IPS-11a (cell line): ENCODE data around the gene COL16A1.
A peak's percentile ranks its signal among the peaks of the same experiment; 100 is the strongest.

Experiments used
- H3K4me3 ChIP-seq: one replicate; pipeline ENCODE4 v1.5.1; 2013; ENCODE audit warnings: low read depth, low read length, control low read depth

COL16A1 gene

DNA sequence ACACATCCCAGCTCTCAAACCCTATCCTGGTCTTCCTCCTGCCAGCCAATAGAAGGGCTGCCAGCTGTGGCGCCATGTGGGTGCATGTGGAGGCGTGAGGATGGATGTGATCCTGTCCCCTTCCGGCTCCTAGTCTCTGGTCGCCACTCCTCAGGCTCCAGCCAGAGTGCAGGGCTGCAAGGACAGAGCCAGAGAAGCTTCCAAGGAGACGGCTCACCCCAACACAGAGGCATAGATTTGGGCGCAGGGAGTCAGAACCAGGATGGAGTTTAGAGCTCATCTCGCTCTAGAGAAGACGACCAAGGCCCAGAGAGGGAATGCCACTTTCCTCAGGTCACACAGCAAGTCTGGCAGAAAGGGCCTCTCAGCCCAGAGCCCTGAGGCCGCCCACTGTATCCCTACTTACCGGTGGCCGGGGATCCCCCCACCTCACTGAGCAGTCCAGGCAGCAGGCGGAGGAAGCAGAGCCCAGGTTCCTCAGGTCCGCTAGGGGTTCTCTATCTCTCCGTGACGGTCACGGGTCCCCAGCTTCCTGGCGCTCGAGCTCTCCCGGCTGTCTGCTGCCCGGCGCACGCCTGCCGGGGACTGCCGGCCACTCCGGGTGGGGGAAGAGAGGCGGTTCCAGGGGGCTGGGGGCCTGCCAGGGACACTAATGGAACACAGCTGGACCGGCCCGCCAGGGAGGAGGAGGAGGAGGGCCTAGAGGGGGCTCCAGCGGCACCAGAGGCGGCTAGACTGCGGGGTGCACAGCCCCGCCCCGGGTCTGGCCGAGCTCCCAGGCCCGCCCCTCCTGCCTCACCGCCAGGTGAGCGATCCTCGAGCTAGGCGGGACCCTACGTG, at the start of gene COL16A1:
Gene COL16A1, minus strand, starts transcription at position 587 of the 840 bp plus-strand sequence. CDS start 1,824 bp downstream, outside the sequence.
- H3K4me3 ChIP-seq, result peak within 1 kb of the TSS; percentile 35

DNA sequence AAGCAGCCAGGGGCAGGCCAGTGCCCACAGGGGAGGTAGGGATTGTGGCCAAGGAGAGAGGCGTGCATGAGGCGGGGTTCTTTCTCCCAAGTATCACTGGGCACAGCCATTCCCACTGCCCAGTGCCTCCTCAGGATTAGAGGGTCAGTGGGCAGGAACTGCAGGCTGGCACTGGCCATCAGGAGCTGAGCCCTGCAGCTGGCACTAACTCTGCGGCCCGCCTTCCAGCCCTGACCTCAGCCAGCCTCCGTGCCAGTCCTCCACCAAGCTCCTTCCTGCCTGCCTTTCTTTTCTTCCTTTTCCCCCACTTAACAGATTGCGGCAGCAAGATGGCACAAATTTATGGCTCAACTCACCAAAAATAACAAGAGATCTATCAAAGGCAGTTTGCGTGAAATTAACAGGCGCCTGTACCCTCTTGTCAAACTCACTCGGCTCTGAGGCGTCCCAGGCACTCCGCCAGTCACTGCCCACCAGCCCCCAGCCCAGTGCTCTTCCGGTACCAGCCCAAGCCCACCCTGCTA, 49.2 kb upstream of the COL16A1 start:
- no peak overlapping the region for H3K4me3 ChIP-seq

DNA sequence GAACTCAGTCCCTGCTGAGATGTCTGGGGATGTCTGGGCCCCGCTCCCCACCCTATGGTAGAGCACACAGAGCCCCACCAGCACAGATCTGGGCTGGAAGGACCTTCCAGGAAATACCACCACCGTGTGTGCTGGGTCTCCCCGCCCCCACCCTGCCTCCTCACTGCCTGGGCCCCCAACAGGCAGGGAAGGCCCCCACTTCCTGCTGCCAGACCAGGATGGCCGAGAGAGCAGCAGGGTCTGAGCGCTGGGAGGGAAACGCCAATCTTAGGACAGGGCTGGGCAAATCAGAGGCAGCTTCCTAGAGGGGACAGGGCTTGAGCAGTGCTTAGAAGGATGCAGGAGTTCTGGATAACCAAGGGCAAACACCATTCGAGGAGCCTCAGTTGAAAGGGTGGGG, 48.4 kb upstream of the COL16A1 start:
- H3K4me3 ChIP-seq, result no peak overlapping the region

DNA sequence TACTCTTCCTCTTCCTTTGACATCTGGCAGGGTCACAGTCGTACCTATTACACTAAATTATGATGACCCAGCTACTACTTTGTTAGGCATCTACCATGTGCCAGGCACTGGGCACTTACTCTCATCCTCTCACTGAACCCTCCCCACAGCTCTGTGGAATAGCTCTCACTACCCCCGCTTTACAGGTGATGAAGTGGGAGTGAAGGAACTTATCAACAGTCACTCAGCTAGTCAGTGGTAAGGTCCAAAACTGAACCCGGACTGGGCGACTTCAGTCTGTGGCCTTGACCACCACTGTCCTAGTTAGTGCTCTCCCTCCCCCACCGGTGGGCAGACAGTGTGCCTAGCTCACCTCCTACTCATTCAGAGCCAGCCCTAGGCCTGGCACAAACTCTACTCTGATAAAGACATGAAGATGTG, 48.0 kb upstream of the COL16A1 start:
- H3K4me3 ChIP-seq, result no peak overlapping the region

DNA sequence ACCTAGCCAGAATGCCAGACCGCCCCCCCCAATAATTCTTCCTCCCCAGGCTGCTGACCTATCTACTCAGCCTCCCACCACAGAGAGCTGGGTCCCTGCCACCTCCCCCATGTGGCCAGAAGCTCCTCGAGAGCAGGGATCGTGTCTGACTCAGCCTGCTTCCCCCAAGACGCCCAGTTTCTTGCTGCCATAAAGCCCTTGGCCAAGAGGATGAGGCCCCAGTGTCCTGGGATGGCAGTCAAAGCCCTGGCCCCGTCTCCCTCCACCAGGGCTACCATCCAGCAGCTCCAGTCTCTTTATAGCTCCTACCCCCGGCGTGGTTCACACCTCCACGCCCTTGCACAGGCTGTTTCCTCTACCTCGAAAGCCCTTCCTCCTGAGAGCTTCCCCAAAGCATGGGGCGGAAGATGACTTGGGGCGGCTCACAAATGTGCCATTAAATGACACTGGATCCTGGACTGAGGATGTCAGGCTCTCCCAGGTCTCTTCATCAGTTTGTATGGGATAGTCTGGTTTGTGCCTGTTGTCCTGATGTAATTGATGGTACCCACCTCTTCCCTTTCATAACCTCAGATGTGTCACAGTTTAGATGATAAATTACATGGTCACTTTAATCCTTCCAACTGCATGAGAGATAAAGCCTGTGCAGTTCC, 47.2 kb upstream of the COL16A1 start:
- no peak overlapping the region for H3K4me3 ChIP-seq

DNA sequence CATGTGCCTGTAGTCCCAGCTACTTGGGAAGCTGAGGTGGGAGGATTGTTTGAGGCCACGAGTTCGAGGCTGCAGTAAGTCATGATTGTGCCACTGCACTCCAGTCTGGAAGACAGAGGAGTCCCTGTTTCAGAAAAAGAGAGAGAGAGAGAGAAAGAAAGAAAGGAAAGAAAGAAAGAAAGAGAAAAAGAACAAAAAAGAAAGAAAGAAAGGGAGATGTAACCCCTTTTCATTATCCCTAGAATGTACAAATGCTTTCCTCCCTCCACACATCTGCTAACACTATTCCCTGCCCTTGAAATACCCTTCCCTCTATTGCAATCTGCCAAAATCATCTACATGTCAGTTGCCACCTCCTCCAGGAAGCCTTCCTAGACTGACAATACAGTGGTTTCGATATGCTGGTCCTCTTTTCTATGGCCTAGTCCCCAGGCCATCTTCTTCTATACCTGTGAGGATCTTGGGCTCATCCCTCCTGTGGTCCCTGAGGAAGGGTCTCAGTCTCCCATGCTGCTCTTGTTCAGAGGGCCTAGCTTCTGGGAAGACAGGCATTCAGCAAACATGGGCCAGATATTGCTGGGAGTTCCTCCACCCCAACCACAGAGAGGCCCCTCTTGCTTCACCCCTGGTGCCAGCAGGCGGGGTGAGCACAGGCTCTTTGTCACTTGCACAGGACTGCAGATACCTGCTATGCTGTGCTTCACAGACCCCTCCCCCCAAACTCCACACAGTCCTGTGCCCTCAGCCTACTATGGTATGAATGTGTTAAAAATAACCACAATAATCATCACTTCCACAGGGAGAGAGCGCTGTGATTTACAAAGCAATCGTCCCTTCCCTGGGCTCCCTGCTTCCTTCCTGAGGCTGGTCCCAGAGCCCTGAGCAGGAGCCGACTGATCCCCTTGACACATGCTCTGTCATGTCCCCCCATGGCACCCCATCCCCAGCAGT, 46.2 kb upstream of the COL16A1 start:
- H3K4me3 ChIP-seq, result no peak overlapping the region

DNA sequence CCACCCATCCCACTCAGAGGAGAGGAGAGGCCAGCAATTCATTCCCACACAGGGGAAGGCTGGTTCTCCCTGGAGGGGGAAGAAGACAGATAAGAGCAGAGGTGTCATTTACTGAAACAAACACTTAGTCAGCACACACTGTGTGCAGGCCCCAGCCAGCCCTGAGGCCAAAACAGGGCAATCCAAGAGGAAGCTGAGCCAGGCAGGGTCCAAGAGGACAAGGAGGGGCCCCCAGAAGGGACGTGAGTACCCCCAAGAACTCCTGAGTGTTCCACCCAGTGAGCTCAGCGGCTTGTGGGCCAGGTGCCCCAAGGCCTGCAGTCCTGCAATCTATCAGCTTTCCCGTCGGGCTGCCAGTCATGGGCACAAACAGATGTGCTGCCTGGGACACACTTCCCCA, 44.5 kb upstream of the COL16A1 start:
- no peak overlapping the region for H3K4me3 ChIP-seq

DNA sequence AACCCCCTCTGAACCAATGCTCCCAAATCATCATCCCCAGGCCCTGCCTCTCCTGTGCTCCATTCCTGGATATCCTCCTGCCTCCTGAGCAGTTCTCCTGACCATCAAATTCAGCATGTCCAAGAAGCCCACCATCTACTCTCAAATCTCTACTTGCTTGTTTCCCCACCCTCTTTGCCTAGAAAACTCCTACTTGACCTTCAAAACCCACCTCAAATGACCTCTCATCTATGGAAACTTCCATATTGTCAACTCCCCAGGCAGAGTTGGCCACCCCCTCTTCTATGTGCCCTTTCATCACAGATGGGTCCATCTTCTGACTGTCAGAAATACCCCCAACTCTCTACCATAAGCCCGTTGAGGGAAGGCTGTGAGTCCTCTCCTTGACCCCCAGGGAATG, 43.5 kb upstream of the COL16A1 start:
- no peak overlapping the region for H3K4me3 ChIP-seq

DNA sequence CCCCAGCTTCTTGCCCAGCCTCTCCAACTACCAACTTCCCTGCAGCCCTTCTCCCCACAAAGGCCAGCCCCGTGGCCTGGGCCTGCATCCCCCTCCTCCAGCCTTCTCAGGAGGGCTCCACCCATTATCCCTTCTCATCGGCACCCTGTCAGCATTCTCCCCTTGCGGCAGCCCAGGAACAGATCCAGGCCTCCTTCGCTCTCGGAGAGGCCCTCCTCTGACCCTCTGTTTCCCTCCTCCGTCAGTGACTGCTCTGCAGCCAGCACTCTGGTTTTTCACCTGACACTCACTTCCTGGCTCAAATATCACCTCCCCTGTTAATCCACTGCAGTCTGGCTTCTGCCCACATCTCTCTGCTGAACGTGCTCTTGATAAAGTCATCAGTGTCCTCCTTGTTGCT, 42.9 kb upstream of the COL16A1 start:
- no peak overlapping the region for H3K4me3 ChIP-seq

DNA sequence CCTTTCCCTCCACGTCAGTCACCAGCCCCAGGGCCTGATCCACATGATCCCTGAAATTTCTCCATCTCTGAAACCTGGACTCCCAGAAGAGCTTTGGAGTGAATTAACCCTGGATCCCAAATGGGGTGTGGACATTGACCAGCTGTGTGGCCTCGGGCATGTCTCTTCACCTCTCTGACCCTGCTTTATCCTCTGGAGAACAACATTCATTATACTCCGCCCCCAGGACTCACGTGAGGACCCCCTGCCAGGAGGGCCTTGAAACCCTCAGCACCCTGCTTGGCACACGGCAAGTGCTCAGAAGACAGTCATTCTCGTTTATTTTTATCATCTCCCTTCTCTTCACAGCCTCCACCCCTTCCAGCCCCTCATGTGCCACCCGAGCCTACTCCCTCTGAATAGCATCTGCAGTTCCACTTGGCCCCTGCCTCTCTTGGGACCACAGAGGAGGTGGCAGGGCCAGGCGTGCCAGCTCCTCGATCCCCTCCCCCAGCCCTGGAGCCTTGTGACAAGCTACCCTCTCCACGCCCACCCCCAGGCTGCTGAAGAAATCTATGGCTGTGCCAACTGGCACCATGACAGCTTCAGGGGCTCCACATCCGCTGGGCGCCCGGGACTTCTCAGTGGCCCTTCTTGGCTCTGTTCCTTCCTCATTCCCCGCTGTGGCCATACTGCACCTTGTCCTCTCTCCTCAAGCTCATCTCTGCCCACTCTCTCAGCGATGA, 42.3 kb upstream of the COL16A1 start:
- no peak overlapping the region for H3K4me3 ChIP-seq

DNA sequence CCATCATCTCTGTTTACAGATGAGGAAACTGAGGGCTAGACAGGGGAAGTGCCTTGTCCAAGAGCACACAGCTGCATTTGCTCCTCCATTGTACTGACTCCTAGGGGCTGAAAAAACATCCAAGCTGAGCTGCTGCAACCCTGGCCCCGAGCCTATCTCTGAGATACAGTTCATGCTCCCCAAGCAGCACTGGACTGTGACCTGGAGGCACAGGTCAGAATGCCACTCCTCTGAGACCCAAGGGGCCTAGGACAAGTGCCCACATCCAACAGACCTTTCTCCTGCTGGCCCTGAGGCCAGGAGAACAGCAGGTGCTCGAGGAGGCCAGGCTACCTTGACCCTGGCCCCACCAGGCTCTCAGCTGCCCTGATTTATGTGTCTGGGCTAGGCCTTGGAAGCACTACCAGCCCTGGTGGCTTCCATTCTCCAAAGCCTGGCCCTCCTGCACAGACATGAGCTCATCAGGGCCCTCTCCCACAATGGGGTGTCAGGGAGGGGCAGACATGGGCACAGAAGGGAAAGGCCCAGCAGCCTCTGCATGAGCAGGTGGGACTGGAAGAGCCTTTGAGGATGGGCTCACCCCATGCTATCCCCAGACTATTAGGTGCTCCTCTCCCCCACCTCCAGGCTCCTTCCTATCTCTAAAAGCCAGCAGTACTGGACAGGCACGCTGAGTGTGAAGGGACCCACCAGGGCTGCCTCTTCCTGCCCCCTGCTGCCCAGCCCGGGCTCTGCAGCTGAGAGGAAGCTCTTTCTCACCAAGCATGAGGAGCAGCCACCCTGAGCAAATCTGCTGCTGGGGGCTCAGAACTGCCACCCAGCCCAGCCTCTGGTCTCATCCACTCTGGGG, 41.5 kb upstream of the COL16A1 start:
- H3K4me3 ChIP-seq, result no peak overlapping the region

DNA sequence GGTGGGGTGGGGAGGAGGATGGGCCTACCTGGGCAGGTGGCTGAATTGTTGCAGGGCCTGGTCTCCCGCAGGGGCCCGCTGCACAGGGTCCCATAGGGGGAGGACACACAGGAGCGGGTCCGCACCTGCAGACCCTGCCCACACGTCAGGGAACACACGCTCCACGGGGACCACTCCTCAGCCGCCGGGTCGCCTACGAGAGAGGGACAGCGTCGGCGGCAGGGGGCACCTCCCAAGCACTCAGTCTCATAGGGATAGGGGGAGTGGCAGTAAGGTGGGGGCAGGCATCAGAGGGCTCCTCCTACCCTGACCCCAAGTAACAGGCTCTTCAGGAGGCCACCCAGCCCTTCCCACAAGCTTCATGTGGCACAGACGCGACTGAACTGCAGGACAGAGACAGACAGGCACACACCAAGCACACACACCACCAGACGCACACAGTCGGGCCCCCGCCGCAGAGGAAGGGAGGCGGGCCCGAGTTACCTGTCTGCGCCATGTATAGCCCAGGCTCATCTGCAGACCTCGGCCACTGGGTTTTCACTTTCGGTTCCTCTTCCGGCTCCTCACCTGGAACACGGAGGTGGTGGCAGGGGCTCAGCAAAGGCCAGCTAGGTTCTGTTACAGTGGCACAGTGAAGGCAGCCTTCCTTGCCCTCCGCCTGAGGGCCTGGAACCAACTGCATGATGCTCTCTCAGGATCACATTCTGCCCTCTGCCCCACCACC, 40.5 kb upstream of the COL16A1 start:
- no peak overlapping the region for H3K4me3 ChIP-seq

DNA sequence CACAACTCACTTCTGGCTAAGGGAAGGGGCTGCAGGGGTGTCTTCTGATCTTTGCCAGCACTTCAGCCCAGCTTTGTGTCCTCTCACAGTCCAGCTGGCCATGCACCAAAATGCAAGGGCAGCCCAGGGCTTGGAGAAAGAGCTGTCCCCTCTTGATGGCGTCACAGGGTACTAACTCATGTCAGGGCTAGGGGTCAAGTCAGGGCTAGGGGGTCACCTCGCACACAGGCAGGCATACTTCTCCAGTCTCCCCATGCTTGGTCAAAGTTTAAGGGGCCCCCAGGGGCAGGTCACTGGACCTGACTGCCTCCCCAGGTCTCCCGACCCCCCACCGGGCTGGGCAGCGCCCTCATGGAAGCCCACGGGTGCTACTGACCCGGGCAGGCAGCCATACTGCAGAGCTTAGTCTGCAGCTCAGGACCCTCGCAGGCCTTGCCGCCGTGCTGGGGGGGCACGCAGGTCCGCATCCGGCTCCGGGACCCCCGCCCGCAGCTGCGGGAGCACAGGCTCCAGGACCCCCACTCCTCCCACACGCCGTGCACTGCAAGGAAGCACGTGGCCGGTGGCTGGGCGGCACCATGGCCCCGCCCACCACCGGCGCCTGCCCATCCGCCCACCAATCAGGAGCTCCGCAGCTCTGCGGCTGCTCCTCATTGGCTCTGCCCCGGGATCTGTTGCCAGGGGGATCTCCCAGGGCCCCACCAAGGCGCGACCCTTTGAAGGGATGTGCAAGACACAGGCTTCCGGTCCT, 38.8 kb upstream of the COL16A1 start:
- no peak overlapping the region for H3K4me3 ChIP-seq

DNA sequence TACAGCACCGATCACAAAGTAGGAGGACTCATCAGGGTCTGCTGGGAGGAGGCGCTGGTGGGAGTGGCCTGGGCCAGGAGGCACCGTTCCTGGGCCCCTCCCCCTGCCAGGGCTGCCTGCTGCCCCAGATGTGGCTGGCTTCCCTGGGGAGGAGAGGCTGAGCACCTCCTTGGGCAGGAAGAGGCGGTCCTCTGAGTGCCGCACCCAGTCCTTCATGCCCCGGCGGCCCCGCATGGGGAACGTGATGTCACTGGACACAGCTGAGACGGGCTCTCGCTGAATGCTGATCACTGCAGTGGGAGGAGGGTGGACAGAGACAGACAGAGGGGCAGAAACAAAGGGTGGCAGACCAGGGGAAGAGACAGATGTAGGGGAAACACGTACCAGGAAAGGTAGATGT, 35.5 kb upstream of the COL16A1 start:
- no peak overlapping the region for H3K4me3 ChIP-seq

DNA sequence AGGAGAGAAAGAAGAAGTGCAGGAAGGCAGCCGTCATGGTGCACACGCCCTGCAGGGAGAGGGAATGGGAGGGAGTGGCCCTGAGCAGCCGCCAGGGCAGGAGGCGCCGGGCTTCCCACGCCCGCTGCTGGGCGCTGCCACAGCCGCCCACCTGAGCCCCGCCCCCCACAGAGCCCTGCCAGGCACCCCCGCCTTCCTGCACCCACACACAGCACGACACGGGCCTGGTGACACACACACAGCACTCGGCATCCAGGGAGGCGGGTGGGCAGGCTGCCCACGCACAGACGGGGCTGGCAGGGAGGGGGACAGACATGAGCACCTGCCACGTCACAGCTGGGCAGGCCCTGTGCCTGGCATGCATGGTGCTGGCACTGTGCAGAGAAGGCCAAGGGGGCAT, 32.9 kb upstream of the COL16A1 start:
- H3K4me3 ChIP-seq, result no peak overlapping the region

DNA sequence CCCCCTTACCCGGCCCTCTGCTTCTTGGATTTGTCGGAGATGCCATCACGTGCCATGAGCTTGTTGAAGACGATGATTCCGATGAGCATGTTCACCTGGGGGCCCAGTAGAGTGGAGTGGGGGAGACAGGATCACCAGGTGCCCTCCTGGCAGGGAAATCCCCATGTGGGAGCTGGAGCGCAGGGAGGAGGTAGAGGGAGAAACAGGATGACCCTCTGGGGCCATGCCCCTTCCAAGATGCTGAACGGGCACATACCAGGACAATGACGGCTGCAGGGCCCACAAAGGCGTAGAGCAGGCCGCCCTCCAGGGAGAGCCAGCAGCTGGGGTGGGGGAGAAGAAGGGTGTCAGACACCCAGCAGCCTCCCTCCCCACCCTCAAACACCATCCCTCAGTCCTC, 31.8 kb upstream of the COL16A1 start:
- H3K4me3 ChIP-seq, result no peak overlapping the region

DNA sequence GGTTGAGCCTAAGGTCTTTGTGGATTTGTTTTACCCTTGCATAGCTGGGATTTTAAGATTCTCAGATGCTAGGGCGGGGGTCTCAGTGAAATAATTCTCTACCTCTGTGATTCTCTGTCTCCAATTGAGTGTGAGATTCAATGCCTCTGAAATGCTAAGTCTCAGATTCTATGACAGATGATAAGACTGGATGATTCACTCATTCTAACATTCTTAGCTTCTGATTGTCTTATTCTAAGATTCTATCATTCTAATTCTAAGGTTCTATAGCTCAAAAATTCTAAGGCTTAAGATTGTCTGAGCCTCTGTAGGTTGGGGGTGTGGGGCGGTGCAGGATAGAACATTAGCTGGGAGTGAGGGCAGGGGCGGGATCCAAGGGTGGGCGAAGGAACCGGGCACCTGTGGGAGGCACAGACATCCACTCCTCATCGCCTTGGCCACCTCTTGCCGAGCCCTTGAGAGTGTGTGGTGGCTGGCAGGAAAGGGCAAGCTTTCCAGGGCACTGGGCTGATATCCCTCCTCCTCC, 30.8 kb upstream of the COL16A1 start:
- no peak overlapping the region for H3K4me3 ChIP-seq
